HG03442 (cell line): ENCODE measurements around the gene SYNE3.

Experiments used
- ATAC-seq: cut with Tn5 transposase; IDR thresholded peaks from one replicate; pipeline ENCODE4 v1.9.1; 2021; ENCODE audit warnings: mild to moderate bottlenecking, moderate library complexity; ENCODE audit not compliant: unreplicated experiment

The SYNE3 gene

GRCh38 chr14:95490727-95491451, 25.6 kb downstream of the SYNE3 start:
- ATAC-seq = no peak

- ATAC-seq = no peak
These were observed 26.3 kb downstream of the SYNE3 start for GRCh38 chr14:95490138-95490509.

GRCh38 chr14:95489214-95490137, 27.0 kb downstream of the SYNE3 start:
- no peak for ATAC-seq

- ATAC-seq = no peak
These were observed 27.9 kb downstream of the SYNE3 start for GRCh38 chr14:95488376-95489213.

GRCh38 chr14:95487669-95488084, 28.8 kb downstream of the SYNE3 start:
- no peak for ATAC-seq

DNA sequence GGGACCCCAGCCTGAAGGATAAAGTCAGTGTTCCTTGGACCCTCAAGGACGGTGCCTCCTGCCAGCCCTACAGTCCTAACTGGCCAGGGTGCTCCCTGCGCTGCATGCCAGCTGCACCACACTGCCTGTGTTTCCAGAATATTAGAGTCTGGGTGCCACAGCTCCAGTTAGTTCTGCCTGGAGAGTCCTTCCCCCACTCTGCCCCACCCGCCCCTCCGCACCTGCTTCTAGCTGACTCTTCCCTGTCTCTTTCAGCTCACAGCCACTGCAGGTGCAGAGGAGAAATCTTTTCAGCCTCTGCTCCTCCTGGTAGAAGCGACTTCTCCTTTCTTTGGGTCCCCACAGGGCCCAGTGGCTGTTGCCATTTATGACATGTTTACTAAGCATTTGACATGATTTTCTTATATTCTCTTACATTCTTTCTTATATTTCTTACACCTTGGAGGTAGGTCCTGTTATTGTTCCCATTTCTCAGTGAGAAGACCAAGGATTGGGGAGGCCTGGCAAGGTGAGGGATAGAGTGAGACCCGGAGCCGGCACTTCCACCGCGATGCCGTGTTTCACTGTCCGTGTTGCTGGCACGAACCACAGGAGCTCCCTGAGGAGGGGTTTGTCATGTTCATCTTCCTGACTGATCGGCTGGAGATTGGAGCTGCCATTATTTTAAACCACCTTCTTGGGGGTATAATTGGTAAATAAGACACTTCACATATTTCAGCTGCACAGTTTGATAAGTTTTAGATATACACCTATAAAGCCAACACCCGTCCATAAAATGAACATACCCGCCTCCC, 29.4 kb downstream of the SYNE3 start:
- ATAC-seq = no peak

DNA sequence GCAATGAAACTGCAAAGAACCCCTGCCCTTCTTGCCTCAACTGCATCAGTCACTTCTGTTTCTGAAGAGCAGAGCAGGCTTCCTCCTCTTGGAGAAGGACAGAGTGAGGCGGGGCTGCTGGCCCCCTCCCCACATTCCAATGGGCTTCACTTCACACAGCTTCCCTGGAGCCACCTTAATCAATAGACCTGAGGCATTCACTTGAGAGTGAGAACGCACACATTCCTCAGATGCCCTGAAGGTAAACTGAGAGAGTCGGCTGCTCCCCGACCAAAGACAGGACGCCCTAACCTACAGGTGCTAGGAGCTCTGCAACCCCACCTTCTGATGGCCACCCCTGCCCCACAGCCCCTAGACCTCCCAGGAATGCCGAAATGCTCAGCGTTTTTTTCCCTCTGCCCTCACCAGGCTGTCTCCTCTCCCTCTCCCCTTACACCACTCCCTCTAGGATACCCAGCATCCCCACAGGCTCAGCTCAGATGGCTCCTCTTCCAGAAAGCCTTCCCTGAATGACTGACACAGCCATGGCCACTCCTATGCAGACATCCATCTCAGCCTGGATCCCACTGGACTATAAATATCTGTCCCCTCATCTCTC, 31.1 kb downstream of the SYNE3 start:
- no peak for ATAC-seq

- no peak for ATAC-seq
These were observed 32.2 kb downstream of the SYNE3 start for GRCh38 chr14:95484296-95484695.

- no peak for ATAC-seq
These were observed 32.9 kb downstream of the SYNE3 start for GRCh38 chr14:95483309-95484165.

- no peak for ATAC-seq
These were observed 33.7 kb downstream of the SYNE3 start for GRCh38 chr14:95482627-95483308.

- no peak for ATAC-seq
These were observed 34.9 kb downstream of the SYNE3 start for GRCh38 chr14:95481391-95482022.

GRCh38 chr14:95480887-95481226, 35.6 kb downstream of the SYNE3 start:
- ATAC-seq = no peak

GRCh38 chr14:95480109-95480886, 36.2 kb downstream of the SYNE3 start:
- ATAC-seq = peak; percentile 51

GRCh38 chr14:95479494-95479893, 37.0 kb downstream of the SYNE3 start:
- no peak for ATAC-seq

GRCh38 chr14:95478818-95479217, 37.6 kb downstream of the SYNE3 start:
- ATAC-seq = no peak

DNA sequence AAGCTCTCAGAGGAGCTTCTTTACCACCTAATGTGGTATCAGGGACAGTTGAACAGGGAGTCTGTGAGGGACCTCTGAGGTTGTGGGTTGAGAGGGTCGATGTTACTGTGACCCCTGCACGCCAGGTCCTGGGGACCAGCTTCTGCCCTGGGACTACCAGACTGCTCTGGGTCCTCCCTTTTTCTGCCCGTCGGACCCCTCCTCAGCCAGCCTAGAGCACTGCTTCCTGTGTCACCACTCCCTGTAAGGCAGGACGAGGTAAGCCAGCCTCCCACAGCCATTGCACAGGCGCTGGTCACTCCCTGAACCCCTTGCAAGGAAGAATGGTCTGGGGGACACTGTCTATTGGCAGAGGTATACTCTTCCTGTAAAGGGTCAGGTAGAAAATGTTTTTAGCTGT, 38.1 kb downstream of the SYNE3 start:
- ATAC-seq = no peak
